Measurements from ENCODE around the gene DNAJB4.
A peak's percentile ranks its signal among the peaks of the same experiment; 100 is the strongest.

Gene DNAJB4

GRCh38 chr1:78040484-78041089, 35.8 kb downstream of the DNAJB4 start:
- no peak for DNase-seq (ENCODE audit: low spot score)
- TF ChIP-seq, protein P1, sequence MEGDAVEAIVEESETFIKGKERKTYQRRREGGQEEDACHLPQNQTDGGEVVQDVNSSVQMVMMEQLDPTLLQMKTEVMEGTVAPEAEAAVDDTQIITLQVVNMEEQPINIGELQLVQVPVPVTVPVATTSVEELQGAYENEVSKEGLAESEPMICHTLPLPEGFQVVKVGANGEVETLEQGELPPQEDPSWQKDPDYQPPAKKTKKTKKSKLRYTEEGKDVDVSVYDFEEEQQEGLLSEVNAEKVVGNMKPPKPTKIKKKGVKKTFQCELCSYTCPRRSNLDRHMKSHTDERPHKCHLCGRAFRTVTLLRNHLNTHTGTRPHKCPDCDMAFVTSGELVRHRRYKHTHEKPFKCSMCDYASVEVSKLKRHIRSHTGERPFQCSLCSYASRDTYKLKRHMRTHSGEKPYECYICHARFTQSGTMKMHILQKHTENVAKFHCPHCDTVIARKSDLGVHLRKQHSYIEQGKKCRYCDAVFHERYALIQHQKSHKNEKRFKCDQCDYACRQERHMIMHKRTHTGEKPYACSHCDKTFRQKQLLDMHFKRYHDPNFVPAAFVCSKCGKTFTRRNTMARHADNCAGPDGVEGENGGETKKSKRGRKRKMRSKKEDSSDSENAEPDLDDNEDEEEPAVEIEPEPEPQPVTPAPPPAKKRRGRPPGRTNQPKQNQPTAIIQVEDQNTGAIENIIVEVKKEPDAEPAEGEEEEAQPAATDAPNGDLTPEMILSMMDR (IDR thresholded peaks at IDR 0.05; ENCODE audit: borderline replicate concordance, control extremely low read depth, extremely low read depth, insufficient read depth, missing control alignments): no peak
- in situ Hi-C loops (cut with MboI; ENCODE audit: low sequenced_read_pairs, unreplicated experiment): no loop called here

DNA sequence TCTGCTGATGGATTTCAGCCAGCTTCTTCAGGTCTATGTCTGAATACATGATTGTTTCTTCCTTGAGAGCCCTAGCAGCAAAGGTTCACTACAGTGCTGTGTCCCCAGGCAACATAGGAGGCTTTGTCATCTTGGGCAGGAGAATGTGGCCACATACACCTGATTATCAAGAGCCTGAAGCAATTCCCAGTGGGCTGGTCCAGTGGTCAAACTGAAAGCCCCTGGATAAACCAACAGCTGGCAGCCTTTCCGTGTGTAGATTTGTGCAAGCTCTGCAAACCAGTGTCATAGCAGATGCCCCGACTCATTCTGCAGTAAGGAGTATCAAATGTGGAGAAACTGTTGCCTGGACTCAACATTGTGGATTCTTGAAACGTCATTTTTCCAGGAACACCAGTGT, 38.7 kb downstream of the DNAJB4 start:
- in situ Hi-C loops (cut with MboI; ENCODE audit: low sequenced_read_pairs, unreplicated experiment): no loop called here
- TF ChIP-seq, protein P1 (IDR thresholded peaks at IDR 0.05; ENCODE audit: borderline replicate concordance, control extremely low read depth, extremely low read depth, insufficient read depth, missing control alignments): no peak
- DNase-seq (ENCODE audit: low spot score): no peak

DNA sequence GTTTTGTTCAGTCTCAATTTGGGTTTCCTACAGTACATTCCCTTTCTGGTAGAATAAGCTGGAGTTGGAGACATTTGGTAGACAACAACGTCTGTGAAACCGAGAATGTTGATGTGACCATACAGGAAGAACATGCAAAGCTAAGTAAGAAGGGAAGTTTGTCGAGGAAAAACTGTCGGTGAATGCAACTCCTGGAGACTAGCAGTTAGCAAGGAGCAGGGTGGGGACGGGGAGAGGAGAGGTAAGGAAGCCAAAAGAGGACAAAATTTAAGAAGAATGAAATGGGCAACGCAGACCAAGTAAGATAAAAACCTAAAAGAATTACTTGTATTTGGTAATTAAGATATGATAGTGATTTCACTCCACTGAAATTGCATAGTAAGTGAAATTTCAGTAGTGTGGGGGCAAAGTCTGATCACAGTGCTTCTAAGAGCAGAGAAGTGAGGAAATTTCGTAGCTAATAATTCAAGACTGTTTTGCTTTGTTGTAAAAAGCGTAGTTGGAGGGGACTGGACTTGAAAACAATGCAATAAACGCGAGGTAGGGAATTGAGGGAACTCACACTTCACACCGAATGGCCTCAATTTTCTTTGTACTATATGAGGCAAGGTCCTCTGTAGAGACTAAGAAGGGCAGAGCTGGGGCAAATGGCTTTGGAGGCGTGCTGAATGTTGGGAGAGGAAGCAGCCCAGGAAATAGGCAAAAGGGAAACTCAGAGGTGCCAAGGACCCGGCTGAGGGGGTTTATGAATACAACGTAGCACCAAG, 40.2 kb downstream of the DNAJB4 start:
- in situ Hi-C loops (cut with MboI; ENCODE audit: low sequenced_read_pairs, unreplicated experiment): no loop called here
- TF ChIP-seq, protein P1 (IDR thresholded peaks at IDR 0.05; ENCODE audit: borderline replicate concordance, control extremely low read depth, extremely low read depth, insufficient read depth, missing control alignments): no peak
- no peak for DNase-seq (ENCODE audit: low spot score)

GRCh38 chr1:78045563-78045925, 40.8 kb downstream of the DNAJB4 start:
- TF ChIP-seq, protein P1 (IDR thresholded peaks at IDR 0.05; ENCODE audit: borderline replicate concordance, control extremely low read depth, extremely low read depth, insufficient read depth, missing control alignments): no peak
- in situ Hi-C loops (cut with MboI; ENCODE audit: low sequenced_read_pairs, unreplicated experiment): no loop called here
- DNase-seq (ENCODE audit: low spot score): no peak

DNA sequence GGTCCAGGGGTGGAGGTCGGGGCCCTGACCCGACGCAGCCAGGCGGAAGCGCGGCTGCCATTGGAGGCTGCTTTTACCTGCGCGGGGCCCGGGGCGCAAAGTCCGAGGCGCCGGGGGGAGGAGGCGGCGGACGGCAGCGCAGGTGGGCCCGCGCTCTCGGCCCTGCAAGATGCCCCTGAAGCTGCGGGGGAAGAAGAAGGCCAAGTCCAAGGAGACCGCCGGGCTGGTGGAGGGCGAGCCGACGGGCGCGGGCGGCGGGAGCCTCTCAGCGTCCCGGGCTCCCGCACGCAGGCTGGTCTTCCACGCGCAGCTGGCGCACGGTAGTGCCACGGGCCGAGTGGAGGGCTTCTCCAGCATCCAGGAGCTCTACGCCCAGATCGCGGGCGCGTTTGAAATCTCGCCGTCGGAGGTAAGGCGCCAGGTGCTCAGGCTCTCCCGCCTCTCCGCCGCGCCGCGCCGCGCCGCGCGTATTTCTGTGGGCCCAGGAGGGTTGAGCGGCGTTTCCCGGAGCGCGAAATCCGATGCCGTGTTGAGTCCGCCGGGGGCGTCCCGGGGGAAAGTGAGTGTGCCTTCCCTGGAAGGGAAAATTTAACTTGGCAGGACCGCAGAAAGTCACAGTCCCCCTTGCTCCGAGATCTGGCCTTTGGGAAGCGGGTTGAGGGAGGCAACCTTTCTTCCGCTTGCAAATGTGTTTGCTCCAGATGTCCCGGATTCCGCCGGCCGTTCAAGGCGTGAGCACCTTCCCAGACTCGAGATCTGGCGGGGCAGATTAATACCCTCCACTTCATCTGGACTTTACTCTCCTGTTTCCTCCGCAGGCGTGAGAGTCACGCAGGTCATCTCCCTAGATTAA, 41.4 kb downstream of the DNAJB4 start, which contains the start of gene GIPC2:
Gene GIPC2 (plus strand): TSS at position 41 of the 853 bp plus-strand sequence. CDS start 129 bp downstream, at position 170.
- peak; percentile 44 for DNase-seq (ENCODE audit: low spot score)
- TF ChIP-seq, protein P1 (IDR thresholded peaks at IDR 0.05; ENCODE audit: borderline replicate concordance, control extremely low read depth, extremely low read depth, insufficient read depth, missing control alignments): no peak
- in situ Hi-C loops (cut with MboI; ENCODE audit: low sequenced_read_pairs, unreplicated experiment): no loop called here

DNA sequence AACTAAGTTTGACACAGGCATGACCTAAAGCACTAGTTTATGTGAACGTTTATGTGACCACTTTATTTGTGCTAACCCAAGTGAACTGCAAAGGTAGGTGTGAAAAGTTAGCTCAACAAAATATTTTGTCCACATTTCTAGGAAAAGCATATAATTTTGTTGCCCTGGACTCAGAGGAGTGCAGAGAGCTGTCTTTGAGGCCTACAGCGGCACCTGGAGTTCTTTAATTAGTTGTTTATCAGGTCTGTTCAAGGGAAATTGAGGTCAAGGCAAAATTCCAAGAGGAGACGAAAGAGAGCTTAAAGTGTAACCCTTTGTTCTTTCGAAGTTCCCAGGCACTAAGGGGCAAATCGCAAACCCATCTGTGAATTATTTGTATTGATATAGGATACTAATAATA, 42.4 kb downstream of the DNAJB4 start:
- TF ChIP-seq, protein P1 (IDR thresholded peaks at IDR 0.05; ENCODE audit: borderline replicate concordance, control extremely low read depth, extremely low read depth, insufficient read depth, missing control alignments): no peak
- DNase-seq (ENCODE audit: low spot score): no peak
- in situ Hi-C loops (cut with MboI; ENCODE audit: low sequenced_read_pairs, unreplicated experiment): no loop called here

All from GM13976 (cell line).